Coronary artery (tissue), 2 donors: ENCODE results near the gene PPP1R16B.

Experiments used
- DNase-seq: peaks from one replicate; pipeline ENCODE4 v3.0.0-alpha.2; 2017; ENCODE audit warnings: low spot score
- H3K27ac ChIP-seq, 2 donors: fragments of 200-600 bp; sonication (generic); one replicate each; pipeline ENCODE4 v1.5.1; 2016 to 2019
- H3K4me3 ChIP-seq: fragments of 200-600 bp; sonication (generic); 2 replicates; pipeline ENCODE4 v1.5.1; 2016; ENCODE audit warnings: mild to moderate bottlenecking, moderate library complexity
- CTCF ChIP-seq: fragments of 200-600 bp; sonication (generic); IDR thresholded peaks from one replicate; pipeline ENCODE4 v1.5.1; 2019; ENCODE audit warnings: antibody characterized with exemption

PPP1R16B gene

GRCh38 chr20:38907918-38908677 lies 102.6 kb downstream of the PPP1R16B start:
- no peak for TF ChIP-seq CTCF
- no peak overlapping the region for H3K4me3 ChIP-seq
- DNase-seq: no peak
- H3K27ac ChIP-seq: no peak overlapping the region

- H3K4me3 ChIP-seq: no peak overlapping the region
- H3K27ac ChIP-seq: no peak overlapping the region
- TF ChIP-seq CTCF: no peak
- DNase-seq: no peak
These were observed 109.9 kb downstream of the PPP1R16B start for GRCh38 chr20:38915355-38915754.

GRCh38 chr20:38917657-38918056 lies 112.2 kb downstream of the PPP1R16B start:
- Histone ChIP-seq H3K27ac (no peak overlapping the region), H3K4me3 (no peak overlapping the region)
- TF ChIP-seq CTCF: no peak
- DNase-seq: no peak

GRCh38 chr20:38918172-38918571 lies 112.7 kb downstream of the PPP1R16B start:
- DNase-seq: no peak
- H3K27ac ChIP-seq: no peak overlapping the region
- TF ChIP-seq CTCF: no peak
- H3K4me3 ChIP-seq: no peak overlapping the region

- TF ChIP-seq CTCF: no peak
- no peak overlapping the region for H3K4me3 ChIP-seq
- DNase-seq: no peak
- H3K27ac ChIP-seq: no peak overlapping the region
These were observed 114.2 kb downstream of the PPP1R16B start for GRCh38 chr20:38919683-38920082.

- Histone ChIP-seq H3K27ac (no peak overlapping the region), H3K4me3 (no peak overlapping the region)
- TF ChIP-seq CTCF: no peak
- DNase-seq: no peak
These were observed 114.9 kb downstream of the PPP1R16B start for GRCh38 chr20:38920411-38920810.

- TF ChIP-seq CTCF: no peak
- no peak for DNase-seq
- no peak overlapping the region for H3K27ac ChIP-seq
- no peak overlapping the region for H3K4me3 ChIP-seq
These were observed 115.4 kb downstream of the PPP1R16B start for GRCh38 chr20:38920851-38921250.
